ENCODE data around the gene EPC2.
"Not testable (repeated sequence)": the region's sequence is repeated elsewhere in the genome, so short reads cannot be mapped to it uniquely, and the experiment has no call there.

The EPC2 gene

DNA sequence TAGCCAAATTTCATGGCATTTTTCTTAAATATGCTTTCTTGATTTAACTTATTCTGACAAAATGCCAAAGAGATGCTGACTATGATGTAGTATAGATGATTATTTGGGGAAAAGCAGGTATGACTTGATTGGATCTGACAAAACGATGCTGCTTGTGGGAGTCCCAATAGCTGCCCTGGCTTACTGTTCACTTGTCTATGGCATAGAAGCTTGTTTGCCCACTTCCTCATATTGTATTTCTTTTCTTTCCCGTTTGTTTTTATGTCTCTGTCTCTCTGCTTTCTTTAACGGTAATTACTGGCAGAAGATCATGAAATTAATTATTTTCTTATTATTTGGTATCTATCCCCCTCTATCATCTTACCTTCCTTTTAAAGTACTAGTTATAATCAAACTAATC is 43.0 kb downstream of the EPC2 start:
- no peak overlapping the region for H3K9ac ChIP-seq (ENCODE audit: low read depth, low read length, poor library complexity, severe bottlenecking)
- TF ChIP-seq, protein P1, sequence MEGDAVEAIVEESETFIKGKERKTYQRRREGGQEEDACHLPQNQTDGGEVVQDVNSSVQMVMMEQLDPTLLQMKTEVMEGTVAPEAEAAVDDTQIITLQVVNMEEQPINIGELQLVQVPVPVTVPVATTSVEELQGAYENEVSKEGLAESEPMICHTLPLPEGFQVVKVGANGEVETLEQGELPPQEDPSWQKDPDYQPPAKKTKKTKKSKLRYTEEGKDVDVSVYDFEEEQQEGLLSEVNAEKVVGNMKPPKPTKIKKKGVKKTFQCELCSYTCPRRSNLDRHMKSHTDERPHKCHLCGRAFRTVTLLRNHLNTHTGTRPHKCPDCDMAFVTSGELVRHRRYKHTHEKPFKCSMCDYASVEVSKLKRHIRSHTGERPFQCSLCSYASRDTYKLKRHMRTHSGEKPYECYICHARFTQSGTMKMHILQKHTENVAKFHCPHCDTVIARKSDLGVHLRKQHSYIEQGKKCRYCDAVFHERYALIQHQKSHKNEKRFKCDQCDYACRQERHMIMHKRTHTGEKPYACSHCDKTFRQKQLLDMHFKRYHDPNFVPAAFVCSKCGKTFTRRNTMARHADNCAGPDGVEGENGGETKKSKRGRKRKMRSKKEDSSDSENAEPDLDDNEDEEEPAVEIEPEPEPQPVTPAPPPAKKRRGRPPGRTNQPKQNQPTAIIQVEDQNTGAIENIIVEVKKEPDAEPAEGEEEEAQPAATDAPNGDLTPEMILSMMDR (conservative IDR thresholded peaks at IDR 0.05; ENCODE audit: low read length): no peak
- no peak for TF ChIP-seq EZH2phosphoT487 (IDR thresholded peaks at IDR 0.05; ENCODE audit: borderline replicate concordance)
- H3K4me2 ChIP-seq (ENCODE audit: low read depth, low read length, poor library complexity, severe bottlenecking): no peak overlapping the region
- H3K9me2 ChIP-seq (replicated peaks; ENCODE audit: low read depth, low read length): no peaks in the 10 kb centered on the region
- no peaks in the 10 kb centered on the region for H3F3A ChIP-seq (ENCODE audit: low read depth)
- peaks cover 54% of the 10 kb centered on the region for H4K20me1 ChIP-seq (ENCODE audit: insufficient read depth, low read length, poor library complexity, severe bottlenecking)
- H3K4me1 ChIP-seq (ENCODE audit: insufficient read depth, low read length, poor library complexity, severe bottlenecking): no peaks in the 10 kb centered on the region
- peaks cover 79% of the 10 kb centered on the region for H3K79me2 ChIP-seq (ENCODE audit: insufficient read depth, low read length)
- peaks cover 16% of the 10 kb centered on the region for H3K36me3 ChIP-seq (ENCODE audit: insufficient read depth, low read length)
- H3K9me3 ChIP-seq (ENCODE audit: insufficient read depth, low read depth, low read length): no peaks in the 10 kb centered on the region
- no peaks in the 10 kb centered on the region for H3K27me3 ChIP-seq (ENCODE audit: insufficient read depth, low read length, poor library complexity, severe bottlenecking)
- no peak overlapping the region for H3K4me3 ChIP-seq (ENCODE audit: low read length, poor library complexity, severe bottlenecking)
- H2AFZ ChIP-seq (ENCODE audit: low read length): no peak overlapping the region

DNA sequence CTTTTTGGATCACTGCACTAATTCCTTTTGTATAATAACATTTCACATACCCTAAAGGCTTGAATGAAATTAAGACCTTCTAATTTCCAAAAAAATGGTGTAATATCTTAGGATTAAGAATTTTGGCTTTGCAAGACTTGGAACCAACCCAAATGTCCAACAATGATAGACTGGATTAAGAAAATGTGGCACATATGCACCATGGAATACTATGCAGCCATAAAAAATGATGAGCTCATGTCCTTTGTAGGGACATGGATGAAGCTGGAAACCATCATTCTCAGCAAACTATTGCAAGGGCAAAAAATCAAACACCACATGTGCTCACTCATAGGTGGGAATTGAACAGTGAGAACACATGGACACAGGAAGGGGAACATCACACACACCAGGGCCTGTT is 43.5 kb downstream of the EPC2 start:
- H4K20me1 ChIP-seq (ENCODE audit: insufficient read depth, low read length, poor library complexity, severe bottlenecking): peaks cover 54% of the 10 kb centered on the region
- H3K9me3 ChIP-seq (ENCODE audit: insufficient read depth, low read depth, low read length); H3K4me3 ChIP-seq (ENCODE audit: low read length, poor library complexity, severe bottlenecking): not testable (repeated sequence)

DNA sequence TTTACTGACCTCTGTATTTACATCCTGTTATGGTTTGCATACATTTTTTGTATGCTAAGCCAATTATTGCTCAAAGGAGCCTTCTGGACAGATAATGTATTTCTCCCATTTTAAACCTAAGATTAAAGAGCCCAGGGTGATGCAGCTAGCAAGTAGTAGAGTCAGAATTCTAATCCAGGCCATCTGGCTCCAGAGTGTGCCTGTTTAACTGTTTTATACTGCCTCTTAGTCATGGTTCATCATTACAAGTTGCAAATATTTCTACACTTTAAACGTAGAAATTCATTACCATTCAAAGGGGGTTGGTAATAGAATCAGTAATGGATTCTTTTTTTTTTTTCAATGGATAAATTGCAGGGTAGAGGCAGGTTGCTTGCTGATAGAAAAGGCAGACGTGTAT is 52.4 kb downstream of the EPC2 start:
- Histone ChIP-seq H3K27me3 (ENCODE audit: insufficient read depth, low read length, poor library complexity, severe bottlenecking) (no peaks in the 10 kb centered on the region), H3K9ac (ENCODE audit: low read depth, low read length, poor library complexity, severe bottlenecking) (no peak overlapping the region), H2AFZ (ENCODE audit: low read length) (no peak overlapping the region), H3K36me3 (ENCODE audit: insufficient read depth, low read length) (peaks cover 61% of the 10 kb centered on the region), H3K4me2 (ENCODE audit: low read depth, low read length, poor library complexity, severe bottlenecking) (no peak overlapping the region), H3K9me3 (ENCODE audit: insufficient read depth, low read depth, low read length) (peaks cover 12% of the 10 kb centered on the region; the same call in 1 of the 2 replicates), H3K4me3 (ENCODE audit: low read length, poor library complexity, severe bottlenecking) (no peak overlapping the region), H4K20me1 (ENCODE audit: insufficient read depth, low read length, poor library complexity, severe bottlenecking) (peaks cover 6% of the 10 kb centered on the region), H3F3A (ENCODE audit: low read depth) (no peaks in the 10 kb centered on the region), H3K9me2 (replicated peaks; ENCODE audit: low read depth, low read length) (no peaks in the 10 kb centered on the region), H3K4me1 (ENCODE audit: insufficient read depth, low read length, poor library complexity, severe bottlenecking) (no peaks in the 10 kb centered on the region), H3K79me2 (ENCODE audit: insufficient read depth, low read length) (peaks cover 38% of the 10 kb centered on the region)
- TF ChIP-seq, protein P1 (conservative IDR thresholded peaks at IDR 0.05; ENCODE audit: low read length): no peak
- no peak for TF ChIP-seq EZH2phosphoT487 (IDR thresholded peaks at IDR 0.05; ENCODE audit: borderline replicate concordance)

More for the DNA sequence above, 43.5 kb downstream of the EPC2 start:
- Histone ChIP-seq H3K79me2 (ENCODE audit: insufficient read depth, low read length) (peaks cover 74% of the 10 kb centered on the region), H3K36me3 (ENCODE audit: insufficient read depth, low read length) (peaks cover 16% of the 10 kb centered on the region)
- H2AFZ ChIP-seq (ENCODE audit: low read length); H3K9ac ChIP-seq (ENCODE audit: low read depth, low read length, poor library complexity, severe bottlenecking); H3F3A ChIP-seq (ENCODE audit: low read depth); H3K27me3 ChIP-seq (ENCODE audit: insufficient read depth, low read length, poor library complexity, severe bottlenecking); H3K4me1 ChIP-seq (ENCODE audit: insufficient read depth, low read length, poor library complexity, severe bottlenecking); H3K9me2 ChIP-seq (replicated peaks; ENCODE audit: low read depth, low read length); H3K4me2 ChIP-seq (ENCODE audit: low read depth, low read length, poor library complexity, severe bottlenecking): not testable (repeated sequence)

DNA sequence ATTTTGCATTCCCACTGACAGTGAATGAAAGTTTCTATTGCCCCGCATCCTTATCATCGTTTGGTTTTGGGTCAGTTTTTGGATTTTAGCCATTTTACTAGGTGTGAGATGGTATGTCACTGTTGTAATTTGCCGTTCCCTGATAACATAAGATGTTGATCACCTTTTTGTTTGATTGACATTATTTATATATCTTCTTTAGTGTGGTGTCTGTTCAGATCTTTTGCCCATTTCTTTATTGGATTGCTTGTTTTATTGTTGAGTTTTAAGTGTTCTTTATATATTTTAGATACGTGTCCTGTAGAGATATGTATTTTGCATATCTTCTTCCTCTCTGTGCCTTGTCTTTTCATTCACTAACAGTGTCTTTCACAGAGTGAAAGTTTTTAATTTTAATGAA is 55.3 kb downstream of the EPC2 start:
- no peak overlapping the region for H3K4me3 ChIP-seq (ENCODE audit: low read length, poor library complexity, severe bottlenecking)
- H3K9me3 ChIP-seq (ENCODE audit: insufficient read depth, low read depth, low read length): peaks cover 15% of the 10 kb centered on the region; the same call in 1 of the 2 replicates
- H3K9me2 ChIP-seq (replicated peaks; ENCODE audit: low read depth, low read length): no peaks in the 10 kb centered on the region
- TF ChIP-seq, protein P1 (conservative IDR thresholded peaks at IDR 0.05; ENCODE audit: low read length): no peak
- no peak for TF ChIP-seq EZH2phosphoT487 (IDR thresholded peaks at IDR 0.05; ENCODE audit: borderline replicate concordance)
- no peak overlapping the region for H3K9ac ChIP-seq (ENCODE audit: low read depth, low read length, poor library complexity, severe bottlenecking)
- H3K4me2 ChIP-seq (ENCODE audit: low read depth, low read length, poor library complexity, severe bottlenecking): no peak overlapping the region
- no peak overlapping the region for H2AFZ ChIP-seq (ENCODE audit: low read length)
- no peaks in the 10 kb centered on the region for H4K20me1 ChIP-seq (ENCODE audit: insufficient read depth, low read length, poor library complexity, severe bottlenecking)
- H3K79me2 ChIP-seq (ENCODE audit: insufficient read depth, low read length): peaks cover 58% of the 10 kb centered on the region
- H3K4me1 ChIP-seq (ENCODE audit: insufficient read depth, low read length, poor library complexity, severe bottlenecking): no peaks in the 10 kb centered on the region
- H3F3A ChIP-seq (ENCODE audit: low read depth): no peaks in the 10 kb centered on the region
- no peaks in the 10 kb centered on the region for H3K27me3 ChIP-seq (ENCODE audit: insufficient read depth, low read length, poor library complexity, severe bottlenecking)
- peaks cover 60% of the 10 kb centered on the region for H3K36me3 ChIP-seq (ENCODE audit: insufficient read depth, low read length)
